SH-SY5Y (cell line): Measurements from ENCODE around the gene TEX101.

Experiments
- GATA2 ChIP-seq: IDR thresholded peaks from 2 replicates; pipeline ENCODE4 v1.6.1; 2011; ENCODE audit warnings: mild to moderate bottlenecking, low read depth, low read length
- GATA3 ChIP-seq: IDR thresholded peaks from 2 replicates; pipeline ENCODE4 v1.6.1; 2011; ENCODE audit warnings: low read depth, mild to moderate bottlenecking, low read length, moderate library complexity

DNA sequence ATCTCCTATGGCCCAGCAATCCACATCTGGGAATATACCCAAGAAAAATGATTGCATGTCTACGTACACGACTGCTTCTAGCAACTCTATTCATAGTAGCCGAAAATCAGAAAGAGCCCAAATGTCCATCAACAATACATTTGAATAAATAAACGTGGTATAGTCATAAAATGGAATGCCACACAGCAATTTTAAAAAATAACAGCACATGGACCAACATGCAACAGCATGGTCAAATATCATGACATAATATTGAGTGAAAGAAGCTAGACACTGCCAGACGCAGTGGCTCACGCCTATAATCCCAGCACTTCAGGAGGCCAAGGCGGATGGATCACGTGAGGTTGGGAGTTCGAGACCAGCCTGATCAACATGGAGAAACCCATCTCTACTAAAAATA lies 16.3 kb downstream of the TEX101 start:
- TF ChIP-seq GATA2: no peak
- TF ChIP-seq GATA3: no peak
